Left lobe of liver (tissue), 2 donors: Measurements from ENCODE around the gene BLMH. TPM values are rescaled to one million over a fixed set of nuclear protein-coding genes. Genes with fewer than 3 reads are reported as not detected.
A peak's percentile ranks its signal among the peaks of the same experiment; 100 is the strongest.

ENCODE experiments used
- ATAC-seq: fragments of 200-7000 bp; cut with Tn5 transposase; one replicate; pipeline ENCODE4 v1.9.1; 2020; ENCODE audit warnings: mild to moderate bottlenecking, moderate library complexity
- DNase-seq: peaks from one replicate; pipeline ENCODE4 v3.0.0-alpha.2; 2020; ENCODE audit warnings: low spot score
- total RNA-seq: library from RNA; stranded (reverse); gene quantifications from one replicate; pipeline ENCODE4 v1.2.1, GENCODE V29; 2021
- donor health status: DM: no; HTN: no; CAD: no; lungs with moderate emphysema.
- donor health status: DM: no; HTN: yes; CAD: no.

The BLMH gene
- total RNA-seq, 1 donor from 2014 or later: 8.1 TPM

DNA sequence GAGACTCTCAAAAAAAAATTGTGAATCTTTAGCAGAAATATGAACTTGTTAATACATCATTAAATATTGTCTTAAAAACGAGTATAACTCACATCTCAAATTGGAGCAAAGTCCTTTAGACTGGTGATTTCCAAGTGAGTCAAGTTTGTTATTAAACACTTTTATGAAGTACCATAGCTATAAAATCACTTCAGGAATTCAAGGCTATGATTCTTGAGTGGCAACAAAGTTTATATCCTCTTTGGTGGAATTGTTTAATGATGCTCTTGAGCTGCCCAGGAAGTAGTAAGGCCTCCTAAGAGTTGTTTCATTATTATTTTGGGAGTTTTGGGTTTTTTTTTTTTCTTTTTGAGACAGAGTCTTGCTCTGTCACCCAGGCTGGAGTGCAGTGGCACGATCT, 16.7 kb upstream of the BLMH start:
- DNase-seq (no peak), ATAC-seq (no peak)

DNA sequence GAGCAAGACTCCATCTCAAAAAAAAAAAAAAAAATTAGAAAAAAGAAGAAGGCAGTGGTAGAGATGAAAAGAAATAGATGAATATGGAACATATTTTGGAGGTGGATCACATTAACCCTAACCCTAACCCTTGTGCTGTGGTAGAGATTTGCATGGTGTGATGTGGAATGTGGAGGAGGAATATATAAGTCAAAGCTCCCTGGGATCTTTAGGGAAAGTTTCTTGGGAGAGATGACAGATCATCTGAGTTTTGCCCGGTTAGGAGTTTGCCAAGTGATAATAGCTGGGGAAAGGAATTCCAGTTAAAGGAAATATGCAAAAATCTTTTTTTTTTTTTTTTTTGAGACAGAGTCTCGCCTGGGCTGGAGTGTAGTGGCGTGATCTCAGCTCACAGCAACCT, 13.0 kb upstream of the BLMH start:
- no peak for DNase-seq
- ATAC-seq: no peak

DNA sequence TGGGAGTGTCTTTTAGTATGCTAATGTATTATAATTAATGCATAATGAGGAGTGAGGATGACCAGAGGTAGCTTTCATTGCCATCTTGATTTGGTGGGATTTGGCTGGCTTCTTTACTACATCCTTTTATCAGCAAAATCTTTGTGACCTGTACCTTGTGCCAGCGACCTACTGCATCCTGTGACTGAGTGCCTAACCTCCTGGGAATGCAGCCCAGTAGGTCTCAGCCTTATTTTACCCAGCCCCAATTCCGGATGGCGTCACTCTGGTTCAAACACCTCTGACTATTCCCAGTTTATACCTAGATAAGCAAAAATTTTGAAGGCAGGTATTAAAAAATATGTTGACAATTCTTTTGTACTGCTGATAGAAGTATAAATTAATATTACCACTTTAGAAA, 10.5 kb upstream of the BLMH start:
- DNase-seq (no peak), ATAC-seq (peak; percentile 31)

DNA sequence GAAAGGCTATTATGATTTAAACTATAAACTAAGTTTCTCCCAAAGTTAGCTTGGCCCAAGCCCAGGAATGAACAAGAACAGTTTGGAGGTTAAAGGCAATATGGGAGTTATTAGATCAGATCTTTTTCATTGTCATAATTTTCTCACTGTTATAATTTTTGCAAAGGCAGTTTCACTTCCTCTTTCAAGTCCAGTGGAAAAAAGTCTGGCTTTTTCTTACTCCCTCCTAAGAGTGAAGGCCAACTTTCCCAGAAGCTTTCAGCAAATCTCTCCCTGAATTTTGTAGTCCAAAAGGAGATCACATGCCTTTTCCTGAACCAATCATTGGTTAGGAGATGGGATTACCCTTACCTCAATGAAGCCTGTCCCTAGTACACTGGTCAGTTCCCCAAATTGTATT, 9.1 kb upstream of the BLMH start:
- DNase-seq: no peak
- no peak for ATAC-seq

DNA sequence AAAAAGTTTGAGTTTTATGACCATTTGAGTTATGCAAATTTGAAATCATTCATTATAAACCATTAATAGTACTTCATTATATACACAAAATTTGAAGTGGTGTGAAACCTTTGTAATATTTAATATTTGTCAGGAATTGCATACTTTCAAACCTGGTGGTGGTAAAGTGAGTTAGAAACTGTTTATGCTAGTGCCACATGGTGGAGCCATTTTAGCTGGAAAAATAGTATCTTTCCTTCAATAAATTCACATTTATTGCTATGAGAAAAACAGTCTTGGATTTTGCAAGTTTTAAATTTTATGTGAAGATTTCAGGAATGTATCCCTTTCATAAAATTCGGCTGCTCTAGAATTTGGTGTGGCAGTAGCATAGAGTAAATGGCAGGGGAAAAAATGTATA, 7.3 kb upstream of the BLMH start:
- no peak for DNase-seq

DNA sequence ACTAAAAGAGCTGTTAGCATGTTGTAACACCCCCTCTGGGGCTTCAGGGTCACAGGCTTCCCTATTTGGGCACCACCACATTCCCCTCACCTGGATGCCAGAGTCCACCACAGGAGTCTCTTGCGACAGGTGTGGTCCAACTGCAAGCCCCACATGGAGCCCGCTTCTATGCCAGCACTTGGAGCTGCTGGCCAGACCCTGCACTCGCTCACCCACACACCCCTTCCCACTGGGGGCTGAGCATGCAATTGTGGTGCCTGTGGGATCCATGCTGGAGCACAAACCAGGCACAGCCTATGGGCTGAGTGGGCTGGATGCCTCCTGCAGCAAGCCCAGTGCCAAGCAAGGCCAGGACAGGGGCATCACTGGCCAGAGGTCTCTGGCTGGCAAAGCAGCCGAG, 6.0 kb upstream of the BLMH start:
- DNase-seq (no peak), ATAC-seq (no peak)

More for the DNA sequence above, 7.3 kb upstream of the BLMH start:
- no peak for ATAC-seq

DNA sequence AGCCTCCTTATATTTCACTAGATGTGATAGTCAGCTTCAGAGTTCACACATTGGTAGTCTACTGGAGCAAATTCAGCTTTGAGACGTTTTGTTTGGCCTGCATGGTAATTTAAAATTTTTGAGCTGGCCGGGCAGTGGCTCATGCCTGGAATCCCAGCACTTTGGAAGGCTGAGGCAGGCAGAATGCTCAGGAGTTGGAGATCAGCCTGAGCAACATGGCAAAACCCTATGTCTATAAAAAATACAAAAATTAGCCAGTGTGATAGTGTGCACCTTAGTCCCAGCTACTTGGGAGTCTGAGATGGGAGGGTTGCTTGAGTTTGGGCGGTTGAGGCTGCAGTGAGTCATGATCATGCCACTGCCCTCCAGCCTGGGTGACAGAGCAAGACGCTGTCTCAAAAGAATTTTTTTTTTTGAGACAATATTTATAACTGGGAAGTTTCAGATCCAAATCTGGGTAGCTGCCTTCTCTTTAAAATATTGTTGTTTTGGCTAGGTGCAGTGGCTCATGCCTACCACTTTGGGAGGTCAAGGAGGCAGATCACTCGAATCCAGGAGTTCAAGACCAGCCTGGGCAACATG, 4.8 kb upstream of the BLMH start:
- no peak for DNase-seq
- ATAC-seq: no peak

DNA sequence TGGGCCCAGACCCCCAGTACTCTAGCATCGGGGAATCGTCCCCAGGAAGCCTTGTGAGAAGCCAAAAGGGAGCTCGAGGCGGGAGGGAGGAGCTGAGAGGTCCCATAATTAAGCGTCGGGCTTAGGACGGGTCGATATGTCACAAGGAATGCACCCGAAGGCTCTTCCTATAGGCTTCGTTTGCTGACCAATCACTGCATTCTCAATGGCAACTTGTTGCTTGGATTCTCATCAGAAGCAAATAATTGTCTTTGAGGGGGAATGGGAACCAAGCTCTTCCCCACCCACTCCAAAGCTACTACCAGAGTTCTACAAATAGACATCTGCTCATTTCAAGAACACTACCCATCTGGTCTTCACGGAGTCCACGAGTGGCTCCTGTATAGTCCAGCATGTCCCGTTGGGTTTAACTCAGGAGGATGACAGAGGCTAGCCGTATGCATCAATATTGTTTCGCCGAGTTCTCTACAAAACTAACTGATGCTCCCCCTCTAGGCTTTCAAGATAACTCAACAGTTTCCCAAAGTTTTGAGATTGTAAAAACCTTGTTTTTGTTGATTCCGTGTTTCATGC, 628 bp upstream of the BLMH start:
- ATAC-seq (peak; percentile 11), DNase-seq (no peak)

DNA sequence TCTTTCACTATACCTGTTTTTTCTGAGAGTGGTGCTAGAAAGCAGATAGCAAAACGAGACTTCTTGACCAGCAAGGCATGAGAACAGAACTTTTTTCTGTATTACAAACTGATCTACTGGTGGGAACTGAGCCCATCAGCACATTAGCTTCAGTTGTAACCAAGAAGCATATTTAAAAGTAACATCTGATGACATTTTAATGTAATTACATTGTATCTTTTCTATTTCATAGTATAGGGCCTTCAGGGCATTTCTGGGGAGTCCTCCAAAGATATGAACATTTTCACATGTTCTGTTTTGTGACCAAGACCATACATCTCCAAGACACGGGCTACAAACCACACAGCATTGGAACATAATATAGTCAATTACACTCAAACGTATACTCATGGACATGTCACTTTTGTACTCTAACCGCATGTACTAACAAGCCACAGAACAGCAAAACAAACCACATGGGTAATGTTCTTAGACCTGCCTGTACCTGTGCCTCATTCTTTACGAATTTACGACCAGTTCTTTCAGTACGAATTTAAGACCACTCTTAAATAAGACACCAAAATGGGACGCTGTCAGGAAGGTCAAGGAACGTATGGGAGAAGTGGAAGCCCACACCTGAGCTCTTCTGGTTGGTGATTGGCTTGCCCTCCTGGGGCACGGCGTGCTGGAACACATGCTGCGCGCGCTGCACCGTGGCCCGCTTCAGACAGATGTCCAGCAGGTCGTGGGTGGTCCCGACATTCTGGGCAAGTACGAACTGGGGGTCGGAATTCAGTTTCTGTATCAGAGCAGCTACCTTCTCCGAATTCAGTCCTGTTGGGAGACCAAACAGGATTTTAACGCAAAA, 825 bp downstream of the BLMH start:
- ATAC-seq: peak; percentile 69
- DNase-seq: no peak

DNA sequence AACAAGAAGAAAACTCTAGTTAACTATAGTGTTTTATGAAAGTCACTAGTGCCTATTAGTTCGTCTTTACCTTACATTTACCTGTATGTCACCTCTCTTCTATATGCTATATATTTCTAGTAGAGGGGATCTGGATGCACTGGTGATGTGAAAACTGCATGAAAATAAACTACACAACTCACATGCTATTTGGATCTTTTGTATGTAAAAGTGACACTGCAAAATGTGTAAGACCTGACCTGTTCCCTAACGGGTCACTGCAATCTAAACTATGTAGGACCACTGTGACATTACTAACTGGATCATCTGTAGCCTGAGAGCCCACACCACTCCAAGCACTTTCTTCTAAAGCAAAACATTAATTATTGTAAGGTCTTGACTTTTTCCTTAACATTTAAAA, 1.7 kb downstream of the BLMH start:
- ATAC-seq: no peak

DNA sequence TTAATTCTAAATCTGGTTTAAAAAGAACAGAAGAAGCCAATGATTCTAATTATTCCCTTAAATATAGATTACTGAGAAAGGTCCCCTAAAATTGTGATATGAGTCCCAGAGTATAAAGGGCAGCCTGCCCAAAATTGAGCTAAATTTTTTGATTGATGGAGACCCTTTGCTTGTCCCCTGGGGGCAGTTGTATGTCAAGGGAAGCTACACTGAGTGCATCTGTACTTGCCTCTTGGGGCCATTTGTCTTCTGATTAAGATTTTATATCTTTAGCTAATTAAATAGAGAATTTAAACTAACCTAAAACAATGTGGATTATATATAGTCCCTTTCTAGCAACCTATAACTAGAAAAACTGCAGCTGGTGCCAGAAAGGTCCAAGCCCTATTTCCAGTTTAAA, 12.6 kb downstream of the BLMH start:
- DNase-seq (no peak), ATAC-seq (no peak)

More for the DNA sequence above, 1.7 kb downstream of the BLMH start:
- DNase-seq: no peak

DNA sequence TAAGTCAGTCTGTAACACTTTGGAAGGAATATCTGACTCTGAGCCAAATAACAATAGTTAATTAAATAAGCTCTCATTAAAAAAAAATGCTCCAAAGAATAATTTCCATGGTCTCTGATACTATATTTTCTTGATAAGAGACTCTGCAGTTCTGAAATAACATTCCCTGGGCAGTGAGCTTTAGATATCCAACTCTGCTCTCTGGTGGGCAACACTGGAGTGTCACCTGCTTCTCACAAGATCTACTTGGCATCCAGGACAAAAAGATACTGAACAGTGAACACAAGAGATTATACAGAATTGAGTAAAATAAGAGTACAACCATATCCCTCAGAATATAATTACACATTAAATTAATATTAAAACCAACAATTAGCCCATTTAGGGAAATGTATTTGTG, 13.7 kb downstream of the BLMH start:
- DNase-seq (no peak), ATAC-seq (peak; percentile 93)

DNA sequence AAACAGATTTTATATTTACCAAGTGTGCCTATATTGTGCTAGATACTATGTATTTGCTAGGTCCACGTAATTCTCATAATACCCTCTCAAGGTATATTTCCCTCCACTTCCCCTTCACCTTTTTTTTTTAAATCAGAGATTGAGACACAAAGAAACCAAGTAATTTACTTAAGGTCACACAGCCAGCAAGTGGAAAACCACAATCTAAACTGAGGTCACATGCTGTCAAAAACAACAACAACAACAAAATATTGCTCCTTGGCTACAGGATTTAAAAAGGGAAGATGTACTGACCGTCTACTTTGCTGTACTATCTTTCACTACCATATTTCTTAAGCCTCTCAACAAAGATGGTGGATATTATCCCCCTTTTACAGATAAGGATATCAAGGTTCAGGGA, 15.8 kb downstream of the BLMH start:
- ATAC-seq: no peak
- no peak for DNase-seq

DNA sequence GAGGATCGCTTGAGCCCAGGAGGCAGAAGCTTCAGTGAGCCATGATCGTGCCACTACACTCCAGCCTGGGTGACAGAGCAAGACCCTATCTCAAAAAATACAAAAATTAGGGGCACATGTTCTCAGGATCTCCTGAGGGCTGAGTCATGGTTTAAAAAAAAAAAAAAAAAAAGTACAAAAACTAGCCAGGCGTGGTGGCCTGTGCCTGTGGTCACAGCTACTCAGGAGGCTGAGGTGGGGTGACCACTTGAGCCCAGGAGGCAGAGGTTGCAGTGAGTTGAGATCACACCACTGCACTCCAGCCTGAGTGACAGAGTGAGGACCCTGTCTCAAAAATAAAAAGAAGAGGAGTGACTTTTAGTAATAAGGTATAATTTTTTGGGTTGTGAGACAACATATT, 16.9 kb downstream of the BLMH start:
- ATAC-seq (no peak), DNase-seq (no peak)

DNA sequence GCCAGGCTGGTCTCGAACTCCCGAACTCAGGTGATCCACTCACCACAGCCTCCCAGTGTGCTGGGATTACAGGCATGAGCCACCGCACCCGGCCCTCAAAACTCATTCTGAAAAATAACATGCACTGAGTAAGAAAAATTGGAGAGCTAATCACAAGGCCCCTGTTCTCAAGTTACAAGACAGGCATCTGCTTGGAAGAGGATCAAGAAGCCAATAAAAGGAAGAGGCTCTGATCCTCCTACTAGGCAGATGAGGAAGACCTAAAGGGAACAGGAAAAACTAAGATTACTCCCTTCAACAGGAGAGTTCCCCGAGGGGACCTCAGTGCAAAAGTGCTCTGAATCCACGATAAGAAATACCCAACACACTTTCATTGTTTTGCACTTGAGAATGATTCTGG, 18.4 kb downstream of the BLMH start:
- ATAC-seq (no peak), DNase-seq (no peak)

DNA sequence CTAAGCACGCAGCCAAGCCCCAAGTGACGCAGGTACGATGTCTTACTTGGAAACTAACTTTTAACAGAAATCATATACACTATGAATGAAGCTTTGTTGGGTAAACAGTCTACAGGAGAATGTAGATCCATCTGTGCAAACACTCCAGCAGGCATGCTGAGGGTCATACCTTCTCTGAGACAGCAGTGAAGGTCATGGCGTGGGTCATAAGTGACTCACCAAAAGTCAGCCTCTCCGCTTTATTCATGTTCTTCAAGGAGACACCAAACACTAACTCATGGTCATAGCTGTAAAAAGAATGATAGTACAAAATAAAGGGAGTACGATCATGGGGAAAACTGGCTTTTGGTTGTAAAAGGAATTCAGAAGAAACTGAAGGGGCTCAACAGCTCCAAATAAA, 20.6 kb downstream of the BLMH start:
- DNase-seq: no peak
- no peak for ATAC-seq

DNA sequence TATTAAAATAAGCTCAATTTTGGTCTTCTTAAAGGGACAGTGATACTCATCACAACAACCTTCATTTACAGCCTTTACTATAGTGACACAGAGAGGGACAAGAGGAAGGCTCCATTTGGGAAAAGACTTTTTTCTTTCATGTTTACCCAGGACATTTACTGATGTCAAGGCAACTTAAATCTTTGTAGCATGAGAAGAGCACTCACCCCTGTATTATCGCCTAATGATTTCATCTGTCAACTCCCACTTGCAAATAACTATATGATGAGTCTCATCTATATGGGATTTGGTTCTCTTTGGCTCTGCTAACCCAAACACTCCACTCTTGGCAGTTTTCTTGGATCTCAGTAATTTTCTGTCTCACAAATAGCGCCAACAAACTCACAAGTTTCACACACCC, 24.1 kb downstream of the BLMH start:
- ATAC-seq (no peak), DNase-seq (no peak)

DNA sequence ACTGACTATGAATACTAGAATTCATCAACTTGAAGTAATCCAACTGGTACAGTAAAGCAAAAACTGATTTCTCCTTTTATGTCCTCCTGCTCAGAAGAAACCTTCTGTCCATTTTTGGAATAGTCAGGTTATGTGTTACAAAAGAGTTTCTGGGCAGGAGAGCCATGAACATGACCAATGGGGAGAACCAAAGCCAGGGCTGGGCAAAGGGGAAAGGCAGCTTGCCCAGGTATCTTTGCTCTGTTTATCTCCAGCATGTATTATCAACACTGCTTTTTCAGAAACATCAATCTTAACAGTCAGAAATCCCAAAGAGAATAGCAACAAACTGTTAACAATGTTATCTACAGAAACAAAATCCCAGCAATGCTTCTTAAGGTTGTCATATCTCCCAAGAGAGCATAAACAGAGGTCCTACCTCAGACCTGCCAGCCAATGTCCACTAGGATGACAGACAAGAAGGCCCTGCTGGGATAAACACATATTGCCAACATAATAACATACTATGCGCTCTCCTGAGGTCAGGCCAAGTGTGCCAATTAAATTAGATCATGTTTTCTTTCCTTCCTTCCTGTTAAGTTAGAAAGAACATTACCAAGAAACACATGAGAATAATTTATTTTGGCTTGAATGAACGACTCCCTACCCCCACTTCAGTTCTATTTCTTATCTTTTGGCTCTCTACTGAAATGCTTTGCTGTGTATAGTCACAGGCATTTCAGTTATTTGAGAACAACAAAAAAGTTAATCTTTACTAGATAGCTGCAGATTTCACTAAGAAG, 28.0 kb downstream of the BLMH start:
- DNase-seq: peak; percentile 85
- ATAC-seq: peak; percentile 93

DNA sequence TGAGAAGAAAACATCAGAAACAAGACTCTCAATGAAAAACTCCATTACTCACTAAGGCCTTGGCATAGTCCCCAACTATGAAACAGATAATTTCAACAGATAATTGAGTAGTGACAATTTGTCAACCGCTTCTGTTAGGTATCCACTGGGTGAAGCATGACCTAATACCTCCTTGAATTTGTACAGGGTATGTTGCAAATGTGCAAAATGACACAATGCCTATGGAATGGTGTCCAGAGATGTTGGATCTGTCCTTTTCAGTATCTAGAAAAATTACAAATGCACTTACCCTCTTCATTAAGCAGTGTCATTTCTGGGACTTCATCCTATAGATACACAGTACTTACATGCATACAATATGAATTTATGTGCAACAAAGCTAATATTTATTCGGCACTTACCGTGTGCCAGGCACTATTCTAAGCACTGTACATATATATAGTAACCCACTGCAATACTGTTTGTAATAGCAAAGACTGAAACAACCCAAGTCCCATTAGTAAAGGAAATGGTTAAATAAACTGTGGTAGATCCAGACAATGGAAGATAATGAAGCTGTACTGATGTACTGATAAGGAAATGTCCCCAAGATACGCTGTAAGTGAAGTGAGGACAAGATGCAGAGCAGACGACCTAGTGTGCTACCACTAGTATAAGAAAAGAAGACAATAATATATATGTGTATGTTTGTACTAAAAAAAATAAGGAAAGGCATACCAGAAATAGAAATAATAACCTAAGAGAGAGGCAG, 34.8 kb downstream of the BLMH start:
- no peak for ATAC-seq
- no peak for DNase-seq

DNA sequence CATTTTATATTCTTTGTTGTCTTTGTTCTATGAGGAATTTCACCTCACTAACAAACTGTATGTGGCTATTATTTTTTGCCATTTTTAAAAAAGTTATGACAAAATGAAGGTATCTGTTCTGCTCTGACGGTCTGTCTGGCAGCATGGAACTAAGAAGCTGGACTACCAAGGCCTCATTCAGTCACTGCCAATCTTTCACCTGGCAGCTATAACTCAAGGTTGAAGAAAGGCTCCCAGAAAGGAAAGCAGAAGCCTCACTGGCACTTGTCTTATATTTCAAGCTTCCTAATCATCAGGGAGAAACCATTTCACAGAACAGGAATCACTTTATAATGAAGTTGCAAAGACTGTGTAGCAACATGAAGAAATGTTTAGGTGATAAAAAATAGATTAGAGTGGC, 37.6 kb downstream of the BLMH start:
- no peak for ATAC-seq
- DNase-seq: no peak

DNA sequence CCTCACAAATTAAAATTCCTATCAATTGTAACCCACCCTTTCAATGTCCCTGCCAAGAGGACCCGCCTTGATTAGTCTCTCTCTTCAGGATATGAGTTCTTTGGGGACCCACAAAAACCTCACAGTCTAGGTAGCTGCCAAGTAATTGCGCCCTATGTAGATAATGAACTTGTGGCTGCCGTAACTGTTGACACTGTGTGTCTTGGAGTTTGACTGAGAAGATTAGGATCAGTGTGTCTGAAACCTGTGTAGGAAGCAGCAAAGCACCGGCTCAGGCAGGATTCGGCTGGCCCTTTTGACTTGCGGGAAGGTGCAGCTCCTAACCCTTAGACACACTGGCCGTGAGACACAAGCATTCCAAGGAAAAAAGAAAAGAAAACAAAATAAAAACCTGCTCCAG, 38.4 kb downstream of the BLMH start:
- no peak for ATAC-seq
- no peak for DNase-seq
